H1 (cell line): ENCODE results near the gene NUB1. TPM values are rescaled to one million over a fixed set of nuclear protein-coding genes. Genes with fewer than 3 reads are reported as not detected.

Source experiments
- CTCF ChIA-PET: fragments of 300-600 bp; sonication (Branson Sonifier 250); formaldehyde crosslinking; loops from one replicate; lab custom pipeline; 2021; ENCODE audit not compliant: partially characterized antibody; lab: Charles Lee
- POLR2A ChIA-PET: fragments of 300-600 bp; sonication (Branson Sonifier 250); formaldehyde crosslinking; loops from one replicate; lab custom pipeline; 2021; ENCODE audit warnings: inconsistent platforms; ENCODE audit not compliant: partially characterized antibody; lab: Charles Lee
- DNase-seq, 2 experiments: peaks; one replicate each; pipeline versions ENCODE4 v3.0.0 to v3.0.0-alpha.2; 2010 to 2022; ENCODE audit warnings: low spot score in 2 of 2, low read depth in 1 of 2, mixed read lengths in 1 of 2
- FAIRE-seq: peaks from 2 replicates; lab custom pipeline; 2011; peaks lifted over from hg19 to GRCh38; lab: Jason Lieb, UNC
- H2AFZ ChIP-seq: 2 replicates; pipeline ENCODE4 v1.8.1; 2012; ENCODE audit warnings: low read length, inconsistent platforms
- H2AK5ac ChIP-seq: 2 replicates; pipeline ENCODE4 v1.6.1; 2013; ENCODE audit warnings: low read depth, low read length
- H2BK120ac ChIP-seq: replicated peaks from 2 replicates; pipeline ENCODE3; 2013; ENCODE audit warnings: low read depth, low read length, inconsistent platforms
- H2BK12ac ChIP-seq: 2 replicates; pipeline ENCODE4 v1.6.1; 2013; ENCODE audit warnings: low read depth, low read length
- H2BK15ac ChIP-seq: 2 replicates; pipeline ENCODE4 v1.6.1; 2013; ENCODE audit warnings: low read length
- H2BK20ac ChIP-seq: 2 replicates; pipeline ENCODE4 v1.6.1; 2013; ENCODE audit warnings: low read length
- H2BK5ac ChIP-seq: 2 replicates; pipeline ENCODE4 v1.6.1; 2013; ENCODE audit warnings: low read depth, low read length
- H3K14ac ChIP-seq: 2 replicates; pipeline ENCODE4 v1.6.1; 2013; ENCODE audit warnings: inconsistent platforms; ENCODE audit not compliant: insufficient read length
- H3K18ac ChIP-seq: 2 replicates; pipeline ENCODE4 v1.6.1; 2013; ENCODE audit warnings: low read length; ENCODE audit errors: extremely low read depth
- H3K23ac ChIP-seq: 2 replicates; pipeline ENCODE4 v1.6.1; 2013; ENCODE audit warnings: inconsistent platforms; ENCODE audit not compliant: insufficient read length
- H3K23me2 ChIP-seq: 2 replicates; pipeline ENCODE4 v1.6.1; 2013; ENCODE audit warnings: low read depth, low read length
- H3K27ac ChIP-seq: 2 replicates; pipeline ENCODE4 v1.6.1; 2011; ENCODE audit warnings: low read depth, low read length, inconsistent platforms
- H3K27me3 ChIP-seq, 4 experiments: replicated peaks in 1 of 4; 1 replicate in 1 of 4; 2 replicates in 3 of 4; pipeline versions ENCODE4 v1.6.1 to v1.8.1; 2011 to 2013; ENCODE audit warnings: low read length in 3 of 4, mild to moderate bottlenecking in 3 of 4, inconsistent platforms in 2 of 4, mixed read lengths in 2 of 4, moderate library complexity in 1 of 4; ENCODE audit not compliant: control insufficient read depth in 3 of 4, insufficient read depth in 3 of 4; ENCODE audit errors: extremely low read depth in 1 of 4
- H3K36me3 ChIP-seq, 4 experiments: 2 replicates each; pipeline versions ENCODE4 v1.6.1 to v1.8.1; 2011 to 2013; ENCODE audit warnings: mild to moderate bottlenecking in 4 of 4, low read length in 3 of 4, moderate library complexity in 2 of 4, control low read depth in 1 of 4, inconsistent platforms in 1 of 4; ENCODE audit not compliant: insufficient read depth in 4 of 4, control insufficient read depth in 2 of 4
- H3K4ac ChIP-seq: replicated peaks from 2 replicates; pipeline ENCODE3; 2013; ENCODE audit warnings: low read length, low read depth, mixed read lengths, inconsistent platforms; ENCODE audit not compliant: insufficient read length
- H3K4me1 ChIP-seq, 4 experiments: replicated peaks in 1 of 4; 1 replicate in 1 of 4; 2 replicates in 3 of 4; pipeline versions ENCODE4 v1.6.1 to v1.8.1; 2011 to 2013; ENCODE audit warnings: low read length in 3 of 4, inconsistent platforms in 2 of 4, mixed read lengths in 1 of 4; ENCODE audit not compliant: insufficient read depth in 4 of 4, control insufficient read depth in 3 of 4
- H3K4me2 ChIP-seq, 2 experiments: 2 replicates each; pipeline versions ENCODE4 v1.6.1 to v1.8.1; 2011 to 2013; ENCODE audit warnings: low read depth in 2 of 2, low read length in 2 of 2, control low read depth in 1 of 2, inconsistent platforms in 1 of 2, mild to moderate bottlenecking in 1 of 2; ENCODE audit not compliant: insufficient read depth in 1 of 2
- H3K4me3 ChIP-seq, 4 experiments: fragments of 200-600, 300-600 bp in 1 of 4; sonication (generic), shearing (Covaris generic), sonication (Bioruptor Twin) in 1 of 4; 2 replicates each; pipeline versions ENCODE4 v1.5.1 to v1.8.1; 2011 to 2016; ENCODE audit warnings: low read length in 4 of 4, low read depth in 3 of 4, control low read depth in 2 of 4, inconsistent platforms in 2 of 4, mild to moderate bottlenecking in 2 of 4, mixed read lengths in 1 of 4, moderate library complexity in 1 of 4; ENCODE audit not compliant: insufficient read depth in 2 of 4; ENCODE audit errors: extremely low read depth in 1 of 4
- H3K56ac ChIP-seq: replicated peaks from 2 replicates; pipeline ENCODE3; 2013; ENCODE audit warnings: low read depth, mild to moderate bottlenecking, mixed read lengths, low read length, inconsistent platforms; ENCODE audit not compliant: insufficient read length
- H3K79me1 ChIP-seq: 2 replicates; pipeline ENCODE4 v1.6.1; 2013; ENCODE audit warnings: low read depth, low read length, control low read depth
- H3K79me2 ChIP-seq, 2 experiments: 2 replicates each; pipeline versions ENCODE4 v1.6.1 to v1.8.1; 2012 to 2013; ENCODE audit warnings: low read length in 2 of 2, mild to moderate bottlenecking in 2 of 2, inconsistent platforms in 1 of 2; ENCODE audit not compliant: insufficient read depth in 2 of 2, control insufficient read depth in 1 of 2
- H3K9ac ChIP-seq, 4 experiments: replicated peaks in 1 of 4; 1 replicate in 1 of 4; 2 replicates in 3 of 4; pipeline versions ENCODE4 v1.6.1 to v1.8.1; 2011 to 2013; ENCODE audit warnings: low read depth in 3 of 4, low read length in 3 of 4, control low read depth in 2 of 4, mild to moderate bottlenecking in 2 of 4, moderate library complexity in 2 of 4, inconsistent platforms in 1 of 4; ENCODE audit errors: extremely low read depth in 1 of 4
- H3K9me3 ChIP-seq, 2 experiments: 2 replicates each; pipeline versions ENCODE4 v1.6.1 to v1.8.1; 2012 to 2013; ENCODE audit warnings: mild to moderate bottlenecking in 2 of 2, moderate library complexity in 2 of 2, control low read depth in 1 of 2, inconsistent platforms in 1 of 2, low read depth in 1 of 2, low read length in 1 of 2, mixed read lengths in 1 of 2; ENCODE audit not compliant: insufficient read depth in 2 of 2
- H4K20me1 ChIP-seq, 2 experiments: replicated peaks in 1 of 2; 2 replicates each; pipeline versions ENCODE3 to v1.8.1; 2011 to 2013; ENCODE audit warnings: inconsistent platforms in 2 of 2, low read length in 2 of 2, mild to moderate bottlenecking in 1 of 2; ENCODE audit not compliant: insufficient read depth in 2 of 2, control insufficient read depth in 1 of 2
- H4K5ac ChIP-seq: 2 replicates; pipeline ENCODE4 v1.6.1; 2013; ENCODE audit warnings: low read length, low read depth, mixed read lengths, inconsistent platforms; ENCODE audit not compliant: insufficient read length
- H4K8ac ChIP-seq: 2 replicates; pipeline ENCODE4 v1.8.0; 2013; ENCODE audit warnings: mild to moderate bottlenecking, moderate library complexity, low read length, inconsistent platforms; ENCODE audit not compliant: insufficient read depth; ENCODE audit errors: extremely low read depth
- H4K91ac ChIP-seq: replicated peaks from 2 replicates; pipeline ENCODE3; 2013; ENCODE audit warnings: low read length, mixed read lengths, inconsistent platforms; ENCODE audit not compliant: insufficient read length
- CBX8 ChIP-seq: fragments of 300-800, 300-1000 bp; sonication (generic); IDR thresholded peaks from 2 replicates; pipeline ENCODE4 v1.7.1; 2016; ENCODE audit warnings: low read depth, low read length, borderline replicate concordance
- GABPA ChIP-seq: IDR thresholded peaks from 2 replicates; pipeline ENCODE4 v1.6.1; 2011; ENCODE audit warnings: mild to moderate bottlenecking, low read length, moderate library complexity, borderline replicate concordance; ENCODE audit not compliant: insufficient read depth
- WGBS, 2 experiments: shearing (Covaris generic) in 1 of 2; methylation state at CpG; one replicate each; pipeline versions ENCODE4 v1.1.6 to v1.1.7; 2013 to 2015; ENCODE audit warnings: low lambda C conversion rate in 2 of 2, mixed read lengths in 2 of 2, inconsistent platforms in 1 of 2, low coverage in 1 of 2, missing lambda C conversion rate in 1 of 2; ENCODE audit not compliant: insufficient replicate concordance in 2 of 2, insufficient coverage in 1 of 2, insufficient read length in 1 of 2; ENCODE audit errors: extremely low coverage in 1 of 2, missing lambda C conversion rate in 1 of 2; 5-methylcytosine and 5-hydroxymethylcytosine counted together
- polyA plus RNA-seq, 7 experiments: library from polyadenylated mRNA; depleted of rRNA in 3 of 7; stranded (reverse) in 5 of 7; unstranded in 2 of 7; fragments of >200 nt in 5 of 7; fragments of 200-250 nt in 2 of 7; gene quantifications; 1 replicate in 5 of 7; 2 replicates in 1 of 7; 4 replicates in 1 of 7; pipeline versions ENCODE4 v1.2.1 to v1.2.3, GENCODE V29; 2011 to 2013; ENCODE audit warnings: missing spikeins in 2 of 7, mixed read lengths in 2 of 7
- total RNA-seq: library from RNA; stranded (reverse); fragmentation: NEBNext Ultra II Directional; extraction: Animal tissue kit (Norgen Biotek cat#: 25700); gene quantifications from 2 replicates; pipeline ENCODE4 v1.2.1, GENCODE V29; 2021

The NUB1 gene
- total and polyA plus RNA-seq, 2 of the 8 experiments (the other 6 are each of a cell fraction or from before 2014, with no cell fraction given) = 22.1 to 43.5 TPM

- Histone ChIP-seq H3K9ac (no peak overlapping the region), H2BK5ac (no peak overlapping the region), H4K5ac (no peak overlapping the region), H4K20me1 (peaks cover 2 to 3% of the 10 kb centered on the region in 2 experiments), H2AK5ac (no peak overlapping the region), H2BK120ac (no peak overlapping the region), H2AFZ (no peak overlapping the region), H3K27me3 (no peaks in the 10 kb centered on the region), H3K4me3 (no peak overlapping the region), H3K27ac (no peak overlapping the region), H3K4me2 (no peak overlapping the region), H3K23me2 (peaks cover 4% of the 10 kb centered on the region), H3K14ac (no peak overlapping the region), H3K79me2 (peaks cover 0 to 14% of the 10 kb centered on the region in 2 experiments; a peak in 2 of 4 replicates), H2BK20ac (no peak overlapping the region), H3K4ac (no peak overlapping the region), H4K91ac (no peak overlapping the region), H3K36me3 (peaks cover 0 to 21% (median 13%) of the 10 kb centered on the region in 4 experiments; a peak in 7 of 8 replicates), H3K56ac (no peak overlapping the region), H4K8ac (no peak overlapping the region), H2BK15ac (no peak overlapping the region), H2BK12ac (no peak overlapping the region), H3K18ac (no peak overlapping the region), H3K9me3 (no peaks in the 10 kb centered on the region), H3K4me1 (no peaks in the 10 kb centered on the region; a peak in 2 of 7 replicates), H3K79me1 (no peaks in the 10 kb centered on the region), H3K23ac (no peak overlapping the region)
- DNase-seq (no peak), FAIRE-seq (no peak)
- ChIA-PET POLR2A (no interaction called here), CTCF (interaction anchor here (1.0 to 1.8 kb wide), 3 partner anchors 30 to 35 kb away, joined by 3 to 5 read pairs (median 3); no protein-coding TSS in a partner anchor)
- WGBS, 2 experiments = 88% methylated on average over 2 of the region's 2 CpGs; no CpG with 5 or more reads in 1 of the 2 experiments
- TF ChIP-seq CBX8 = no peak
- no peak for TF ChIP-seq GABPA
Measured at GRCh38 chr7:151345576-151346469, 4.2 kb downstream of the NUB1 start.
